Measurements from ENCODE around the gene HOXA5. TPM values are rescaled to one million over a fixed set of nuclear protein-coding genes. Genes with fewer than 3 reads are reported as not detected.

HOXA5 gene
- total RNA-seq, 2 experiments from 2014 or later, result not detected

- no peak overlapping the region for H3K4me3 Mint-ChIP-seq
- no peaks in the 10 kb centered on the region for H3K36me3 Mint-ChIP-seq (ENCODE audit: low read depth)
- CTCF ChIA-PET, result interaction anchor here (2.1 kb wide), 1 partner anchor 13 kb away, joined by 5 read pairs; no protein-coding TSS in a partner anchor
- H3K27ac Mint-ChIP-seq, result no peak overlapping the region
- POLR2A ChIA-PET, result no interaction called here
- no peak for DNase-seq
- H3K9me3 Mint-ChIP-seq, result no peaks in the 10 kb centered on the region
- peaks cover 6% of the 10 kb centered on the region for H3K4me1 Mint-ChIP-seq
- H3K27me3 Mint-ChIP-seq, result peaks cover 35% of the 10 kb centered on the region
Observed at GRCh38 chr7:27143950-27144780, 684 bp upstream of the HOXA5 start.

GRCh38 chr7:27142580-27143022, 880 bp downstream of the HOXA5 start:
- H3K27me3 Mint-ChIP-seq, result peaks cover 32% of the 10 kb centered on the region
- POLR2A ChIA-PET, result no interaction called here
- H3K36me3 Mint-ChIP-seq (ENCODE audit: low read depth), result no peaks in the 10 kb centered on the region
- no peak overlapping the region for H3K4me3 Mint-ChIP-seq
- CTCF ChIA-PET, result no interaction called here
- peak overlapping the region; percentile 54 for H3K27ac Mint-ChIP-seq
- H3K9me3 Mint-ChIP-seq, result no peaks in the 10 kb centered on the region
- H3K4me1 Mint-ChIP-seq, result no peaks in the 10 kb centered on the region
- DNase-seq, result no peak

GRCh38 chr7:27141923-27142579, 1.4 kb downstream of the HOXA5 start:
- H3K4me1 Mint-ChIP-seq, result no peaks in the 10 kb centered on the region

GRCh38 chr7:27141137-27141922, 2.2 kb downstream of the HOXA5 start:
- Mint-ChIP-seq H3K9me3 (no peaks in the 10 kb centered on the region), H3K27me3 (peaks cover 32% of the 10 kb centered on the region), H3K4me3 (no peak overlapping the region), H3K36me3 (ENCODE audit: low read depth) (no peaks in the 10 kb centered on the region), H3K4me1 (no peaks in the 10 kb centered on the region), H3K27ac (no peak overlapping the region)
- CTCF ChIA-PET, result interaction anchor here (0.7 to 1.2 kb wide), 2 partner anchors 9 to 41 kb away, joined by 4 to 6 read pairs; no protein-coding TSS in a partner anchor
- no peak for DNase-seq
- POLR2A ChIA-PET, result no interaction called here

More at GRCh38 chr7:27141923-27142579, 1.4 kb downstream of the HOXA5 start:
- no peaks in the 10 kb centered on the region for H3K36me3 Mint-ChIP-seq (ENCODE audit: low read depth)
- ChIA-PET POLR2A (no interaction called here), CTCF (no interaction called here)
- H3K4me3 Mint-ChIP-seq, result no peak overlapping the region
- peaks cover 32% of the 10 kb centered on the region for H3K27me3 Mint-ChIP-seq
- DNase-seq, result no peak
- no peak overlapping the region for H3K27ac Mint-ChIP-seq
- no peaks in the 10 kb centered on the region for H3K9me3 Mint-ChIP-seq

DNA sequence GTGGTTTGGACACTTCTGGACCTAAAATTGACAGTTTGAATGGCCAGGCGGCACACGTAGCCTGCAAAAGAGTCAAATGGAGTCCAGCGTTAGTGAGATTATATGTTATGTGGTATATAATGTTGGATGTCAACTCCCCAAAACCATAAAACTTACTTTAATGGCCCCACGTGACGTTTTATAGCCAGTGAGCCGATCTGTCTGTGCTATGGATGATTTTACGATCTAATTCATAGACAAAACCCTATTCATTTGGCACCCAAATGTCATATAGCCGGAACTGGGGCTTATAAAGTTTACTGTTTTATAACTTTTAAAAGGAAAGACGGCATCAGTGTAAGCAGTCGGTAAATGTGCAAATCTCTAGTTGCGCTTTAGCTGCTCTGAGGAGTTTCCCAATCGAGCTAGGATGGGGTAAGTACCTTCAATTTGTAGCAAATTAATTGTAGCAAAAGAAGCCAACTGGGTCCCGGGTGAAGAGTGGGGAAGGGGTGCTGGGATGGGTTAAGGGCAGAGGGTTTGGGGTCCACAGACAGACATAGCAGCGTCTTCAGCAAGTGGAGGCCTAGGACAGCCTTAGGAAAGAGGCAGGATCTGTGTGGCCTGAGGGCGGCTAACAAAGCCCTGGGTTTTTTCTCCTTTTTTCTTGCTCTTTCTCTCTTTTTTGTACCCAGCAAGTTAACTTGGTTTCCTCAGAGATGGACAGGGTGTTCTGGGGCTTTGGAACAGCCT, 3.2 kb downstream of the HOXA5 start:
- ChIA-PET CTCF (interaction anchor here (1.2 kb wide), 1 partner anchor 10 kb away, joined by 6 read pairs; no protein-coding TSS in a partner anchor), POLR2A (no interaction called here)
- peaks cover 6% of the 10 kb centered on the region for H3K4me1 Mint-ChIP-seq
- no peaks in the 10 kb centered on the region for H3K36me3 Mint-ChIP-seq (ENCODE audit: low read depth)
- H3K27me3 Mint-ChIP-seq, result peaks cover 38% of the 10 kb centered on the region
- no peaks in the 10 kb centered on the region for H3K9me3 Mint-ChIP-seq
- H3K4me3 Mint-ChIP-seq, result no peak overlapping the region
- DNase-seq, result no peak
- H3K27ac Mint-ChIP-seq, result no peak overlapping the region

GRCh38 chr7:27139334-27140125, 4.0 kb downstream of the HOXA5 start:
- H3K4me1 Mint-ChIP-seq, result peaks cover 13% of the 10 kb centered on the region
- CTCF ChIA-PET, result interaction anchor here (1.2 kb wide), 1 partner anchor 11 kb away, joined by 6 read pairs; no protein-coding TSS in a partner anchor
- POLR2A ChIA-PET, result no interaction called here
- H3K27ac Mint-ChIP-seq, result no peak overlapping the region
- no peak for DNase-seq
- no peaks in the 10 kb centered on the region for H3K9me3 Mint-ChIP-seq
- H3K36me3 Mint-ChIP-seq (ENCODE audit: low read depth), result no peaks in the 10 kb centered on the region
- H3K4me3 Mint-ChIP-seq, result no peak overlapping the region
- peaks cover 46% of the 10 kb centered on the region for H3K27me3 Mint-ChIP-seq

GRCh38 chr7:27138985-27139333, 4.5 kb downstream of the HOXA5 start:
- H3K4me1 Mint-ChIP-seq, result peaks cover 19% of the 10 kb centered on the region
- H3K9me3 Mint-ChIP-seq, result no peaks in the 10 kb centered on the region
- H3K36me3 Mint-ChIP-seq (ENCODE audit: low read depth), result no peaks in the 10 kb centered on the region
- ChIA-PET POLR2A (no interaction called here), CTCF (no interaction called here)
- peaks cover 52% of the 10 kb centered on the region for H3K27me3 Mint-ChIP-seq
- DNase-seq, result no peak
- H3K27ac Mint-ChIP-seq, result no peak overlapping the region
- no peak overlapping the region for H3K4me3 Mint-ChIP-seq

DNA sequence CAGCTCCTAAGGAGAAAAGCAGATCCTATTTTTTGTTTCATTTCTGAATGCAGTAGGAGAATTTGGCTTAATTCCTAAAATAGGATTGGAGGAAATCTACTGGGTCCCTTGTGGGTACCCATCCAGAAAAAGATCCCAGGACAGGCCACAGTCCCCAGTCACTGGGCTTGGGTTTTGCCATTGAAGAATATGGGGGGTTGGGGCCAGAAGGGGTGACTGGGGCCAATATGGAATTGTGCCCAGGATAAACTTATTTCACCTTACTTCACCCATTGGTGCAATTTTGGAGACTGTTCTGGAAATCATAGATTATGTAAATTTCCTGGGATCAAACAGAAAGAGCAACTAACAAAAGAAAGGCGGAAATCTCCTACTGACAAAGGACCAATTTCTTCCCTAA, 5.0 kb downstream of the HOXA5 start:
- H3K27ac Mint-ChIP-seq, result no peak overlapping the region
- POLR2A ChIA-PET, result no interaction called here
- DNase-seq, result no peak
- CTCF ChIA-PET, result no interaction called here
- no peaks in the 10 kb centered on the region for H3K36me3 Mint-ChIP-seq (ENCODE audit: low read depth)
- H3K9me3 Mint-ChIP-seq, result no peaks in the 10 kb centered on the region
- H3K4me3 Mint-ChIP-seq, result no peak overlapping the region
- H3K4me1 Mint-ChIP-seq, result peaks cover 21% of the 10 kb centered on the region
- peaks cover 57% of the 10 kb centered on the region for H3K27me3 Mint-ChIP-seq

- H3K4me1 Mint-ChIP-seq, result peaks cover 21% of the 10 kb centered on the region
- H3K9me3 Mint-ChIP-seq, result no peaks in the 10 kb centered on the region
- H3K36me3 Mint-ChIP-seq (ENCODE audit: low read depth), result no peaks in the 10 kb centered on the region
- H3K4me3 Mint-ChIP-seq, result no peak overlapping the region
- POLR2A ChIA-PET, result no interaction called here
- CTCF ChIA-PET, result no interaction called here
- H3K27me3 Mint-ChIP-seq, result peaks cover 61% of the 10 kb centered on the region
- no peak overlapping the region for H3K27ac Mint-ChIP-seq
- no peak for DNase-seq
Observed at GRCh38 chr7:27137640-27138315, 5.7 kb downstream of the HOXA5 start.

- H3K27ac Mint-ChIP-seq, result no peak overlapping the region
- peaks cover 2% of the 10 kb centered on the region for H3K9me3 Mint-ChIP-seq
- DNase-seq, result no peak
- no peak overlapping the region for H3K4me3 Mint-ChIP-seq
- no peaks in the 10 kb centered on the region for H3K36me3 Mint-ChIP-seq (ENCODE audit: low read depth)
- CTCF ChIA-PET, result interaction anchor here (0.5 to 1.2 kb wide), 2 partner anchors 16 to 72 kb away, joined by 4 to 6 read pairs; no protein-coding TSS in a partner anchor
- H3K27me3 Mint-ChIP-seq, result peaks cover 66% of the 10 kb centered on the region
- POLR2A ChIA-PET, result interaction anchor here (0.6 kb wide), 1 partner anchor 427 kb away, joined by 3 read pairs; no protein-coding TSS in a partner anchor
- peaks cover 21% of the 10 kb centered on the region for H3K4me1 Mint-ChIP-seq
Observed at GRCh38 chr7:27134392-27134791, 9.1 kb downstream of the HOXA5 start.

DNA sequence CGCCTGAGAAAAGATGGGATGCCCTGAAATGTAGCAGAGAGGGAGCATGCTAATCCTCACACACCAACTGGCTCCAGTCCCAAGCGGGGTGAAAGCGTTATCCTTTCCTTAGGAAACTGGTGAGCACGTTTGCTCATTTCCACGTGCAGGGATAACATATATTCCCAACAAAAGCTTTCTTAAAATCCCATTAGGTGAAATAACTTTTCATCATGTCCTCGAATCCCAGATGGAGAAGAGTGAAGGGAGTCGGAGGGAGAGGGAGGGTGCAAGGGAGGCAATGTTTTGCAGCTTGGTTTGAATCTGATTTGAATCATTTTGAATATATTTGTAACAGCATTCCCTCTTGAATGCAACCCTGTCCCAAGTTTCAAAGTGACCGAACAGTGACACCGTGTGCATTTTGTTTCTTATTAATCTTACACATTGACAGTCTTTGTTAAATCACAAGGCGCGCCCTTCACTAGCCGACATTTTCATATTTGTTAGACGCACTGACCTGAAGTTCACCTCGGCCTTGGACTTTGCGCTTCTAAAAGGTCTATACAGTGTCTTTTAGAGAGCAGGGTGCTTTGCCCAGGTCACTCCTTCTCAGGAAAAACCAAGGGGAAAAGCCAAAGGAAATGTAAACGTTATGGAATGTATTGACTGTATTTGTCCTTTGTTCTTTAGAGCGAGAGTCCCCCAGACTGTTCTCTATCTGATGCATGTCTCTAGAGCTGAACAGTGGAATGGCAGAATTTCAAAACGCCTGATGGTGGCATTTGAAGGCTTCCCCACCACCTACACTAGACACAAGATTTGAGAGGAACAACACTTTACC, 9.9 kb downstream of the HOXA5 start:
- H3K9me3 Mint-ChIP-seq, result peaks cover 2% of the 10 kb centered on the region
- H3K27ac Mint-ChIP-seq, result no peak overlapping the region
- no peaks in the 10 kb centered on the region for H3K36me3 Mint-ChIP-seq (ENCODE audit: low read depth)
- peaks cover 21% of the 10 kb centered on the region for H3K4me1 Mint-ChIP-seq
- ChIA-PET POLR2A (interaction anchor here (0.6 kb wide), 1 partner anchor 426 kb away, joined by 3 read pairs; no protein-coding TSS in a partner anchor), CTCF (no interaction called here)
- peaks cover 69% of the 10 kb centered on the region for H3K27me3 Mint-ChIP-seq
- H3K4me3 Mint-ChIP-seq, result no peak overlapping the region
- no peak for DNase-seq

Measured in activated CD4-positive, alpha-beta T cell treated with anti-CD3 and anti-CD28 coated beads, Interleukin-2, amount 10 ng/mL, durations not matched to agents 7 days and 5 days (primary cell).